GM21367 (cell line): Measurements from ENCODE around the gene FRAS1.
"Not testable (repeated sequence)": the region's sequence is repeated elsewhere in the genome, so short reads cannot be mapped to it uniquely, and the experiment has no call there.

Source experiments
- ATAC-seq: cut with Tn5 transposase; IDR thresholded peaks from one replicate; pipeline ENCODE4 v1.9.1; 2021; ENCODE audit not compliant: unreplicated experiment

FRAS1 gene, protein sequence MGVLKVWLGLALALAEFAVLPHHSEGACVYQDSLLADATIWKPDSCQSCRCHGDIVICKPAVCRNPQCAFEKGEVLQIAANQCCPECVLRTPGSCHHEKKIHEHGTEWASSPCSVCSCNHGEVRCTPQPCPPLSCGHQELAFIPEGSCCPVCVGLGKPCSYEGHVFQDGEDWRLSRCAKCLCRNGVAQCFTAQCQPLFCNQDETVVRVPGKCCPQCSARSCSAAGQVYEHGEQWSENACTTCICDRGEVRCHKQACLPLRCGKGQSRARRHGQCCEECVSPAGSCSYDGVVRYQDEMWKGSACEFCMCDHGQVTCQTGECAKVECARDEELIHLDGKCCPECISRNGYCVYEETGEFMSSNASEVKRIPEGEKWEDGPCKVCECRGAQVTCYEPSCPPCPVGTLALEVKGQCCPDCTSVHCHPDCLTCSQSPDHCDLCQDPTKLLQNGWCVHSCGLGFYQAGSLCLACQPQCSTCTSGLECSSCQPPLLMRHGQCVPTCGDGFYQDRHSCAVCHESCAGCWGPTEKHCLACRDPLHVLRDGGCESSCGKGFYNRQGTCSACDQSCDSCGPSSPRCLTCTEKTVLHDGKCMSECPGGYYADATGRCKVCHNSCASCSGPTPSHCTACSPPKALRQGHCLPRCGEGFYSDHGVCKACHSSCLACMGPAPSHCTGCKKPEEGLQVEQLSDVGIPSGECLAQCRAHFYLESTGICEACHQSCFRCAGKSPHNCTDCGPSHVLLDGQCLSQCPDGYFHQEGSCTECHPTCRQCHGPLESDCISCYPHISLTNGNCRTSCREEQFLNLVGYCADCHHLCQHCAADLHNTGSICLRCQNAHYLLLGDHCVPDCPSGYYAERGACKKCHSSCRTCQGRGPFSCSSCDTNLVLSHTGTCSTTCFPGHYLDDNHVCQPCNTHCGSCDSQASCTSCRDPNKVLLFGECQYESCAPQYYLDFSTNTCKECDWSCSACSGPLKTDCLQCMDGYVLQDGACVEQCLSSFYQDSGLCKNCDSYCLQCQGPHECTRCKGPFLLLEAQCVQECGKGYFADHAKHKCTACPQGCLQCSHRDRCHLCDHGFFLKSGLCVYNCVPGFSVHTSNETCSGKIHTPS (N-terminal part only)

DNA sequence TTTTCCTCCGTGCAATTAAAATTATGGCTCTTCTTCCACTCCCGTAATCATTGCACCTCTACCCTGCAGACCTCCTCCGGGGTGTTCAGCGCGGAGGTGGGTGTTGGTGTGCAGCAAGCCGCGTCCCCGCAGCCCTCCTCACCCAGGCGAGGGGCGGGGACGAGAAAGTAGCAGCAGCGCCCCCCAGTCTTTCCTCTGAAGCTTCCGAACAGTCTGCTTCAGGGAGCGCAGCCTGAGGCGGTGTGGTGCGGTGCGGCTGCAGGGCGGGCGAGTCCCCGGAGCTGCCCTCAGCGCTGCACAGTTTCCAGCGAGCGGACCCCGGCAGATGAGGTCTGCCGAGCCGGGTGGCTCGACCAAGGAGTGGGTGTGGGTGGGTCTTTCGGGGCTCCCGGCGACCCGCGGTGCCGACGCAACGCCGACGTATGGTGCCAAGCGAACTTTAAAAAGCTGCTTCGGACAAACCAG, at the start of gene FRAS1:
Gene FRAS1, plus strand, starts transcription at position 189 of the 465 bp plus-strand sequence. CDS start 687 bp downstream, outside the sequence.
- ATAC-seq = no peak

DNA sequence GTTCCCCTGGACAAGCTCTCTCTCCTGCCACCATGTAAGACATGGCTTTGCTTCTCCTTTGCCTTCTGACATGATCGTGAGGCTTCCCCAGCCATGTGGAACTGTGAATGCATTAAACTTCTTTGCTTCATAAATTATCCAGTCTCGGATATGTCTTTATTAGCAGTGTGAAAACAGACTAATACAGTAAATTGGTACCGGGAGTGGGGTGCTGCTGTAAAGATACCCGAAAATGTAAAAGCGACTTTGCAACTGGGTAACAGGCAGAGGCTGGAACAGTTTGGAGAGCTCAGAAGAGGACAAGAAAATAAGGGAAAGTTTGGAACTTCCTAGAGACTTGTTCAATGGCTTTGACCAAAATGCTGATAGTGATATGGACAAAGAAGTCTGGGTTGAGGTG, 46.1 kb upstream of the FRAS1 start:
- not testable (repeated sequence) for ATAC-seq

DNA sequence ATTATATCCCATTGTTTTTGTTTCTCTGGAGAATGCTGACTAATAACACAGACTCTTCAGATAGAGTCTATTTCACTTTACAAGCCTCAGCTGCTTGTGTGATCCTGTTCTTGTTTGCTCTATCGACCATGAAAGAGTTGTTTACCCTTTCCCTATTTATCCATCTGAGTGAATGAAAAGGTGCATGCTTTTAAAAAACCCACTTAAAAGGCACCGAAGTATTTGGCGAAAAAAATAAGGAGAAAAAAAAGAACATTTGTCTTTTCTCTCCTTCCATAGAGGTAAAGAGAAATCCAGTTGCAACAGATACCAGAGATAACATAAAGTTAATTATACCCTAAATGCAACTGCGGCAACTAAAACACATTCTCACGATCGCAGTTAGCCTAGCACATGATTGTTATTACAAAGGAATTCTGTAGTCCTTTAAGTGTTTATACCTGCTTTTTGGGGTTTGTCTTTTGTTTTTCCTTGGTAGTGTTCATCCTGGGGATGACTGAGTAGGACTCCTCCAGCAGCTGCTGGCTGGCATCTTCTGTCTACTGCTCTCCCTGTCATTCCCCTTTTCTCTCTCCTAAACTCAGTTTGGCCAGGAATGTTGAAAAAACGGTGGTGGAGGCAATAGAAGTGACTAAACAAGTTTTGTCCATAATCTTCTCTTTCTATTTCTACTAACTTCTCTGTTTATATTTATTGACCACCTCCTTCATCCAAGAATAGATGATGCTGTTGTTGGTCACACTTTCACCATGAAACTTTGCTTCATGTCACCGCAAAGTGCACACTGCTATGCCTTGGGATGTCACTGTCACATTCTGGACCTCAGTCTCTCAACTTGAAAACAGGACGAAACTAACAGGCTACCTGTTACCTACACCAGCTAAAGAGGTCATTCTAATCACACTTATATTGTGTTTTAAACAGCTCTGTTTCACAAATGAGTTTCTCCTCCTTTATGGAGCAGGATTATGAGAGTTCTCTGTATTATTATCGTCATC, 41.9 kb upstream of the FRAS1 start:
- no peak for ATAC-seq

DNA sequence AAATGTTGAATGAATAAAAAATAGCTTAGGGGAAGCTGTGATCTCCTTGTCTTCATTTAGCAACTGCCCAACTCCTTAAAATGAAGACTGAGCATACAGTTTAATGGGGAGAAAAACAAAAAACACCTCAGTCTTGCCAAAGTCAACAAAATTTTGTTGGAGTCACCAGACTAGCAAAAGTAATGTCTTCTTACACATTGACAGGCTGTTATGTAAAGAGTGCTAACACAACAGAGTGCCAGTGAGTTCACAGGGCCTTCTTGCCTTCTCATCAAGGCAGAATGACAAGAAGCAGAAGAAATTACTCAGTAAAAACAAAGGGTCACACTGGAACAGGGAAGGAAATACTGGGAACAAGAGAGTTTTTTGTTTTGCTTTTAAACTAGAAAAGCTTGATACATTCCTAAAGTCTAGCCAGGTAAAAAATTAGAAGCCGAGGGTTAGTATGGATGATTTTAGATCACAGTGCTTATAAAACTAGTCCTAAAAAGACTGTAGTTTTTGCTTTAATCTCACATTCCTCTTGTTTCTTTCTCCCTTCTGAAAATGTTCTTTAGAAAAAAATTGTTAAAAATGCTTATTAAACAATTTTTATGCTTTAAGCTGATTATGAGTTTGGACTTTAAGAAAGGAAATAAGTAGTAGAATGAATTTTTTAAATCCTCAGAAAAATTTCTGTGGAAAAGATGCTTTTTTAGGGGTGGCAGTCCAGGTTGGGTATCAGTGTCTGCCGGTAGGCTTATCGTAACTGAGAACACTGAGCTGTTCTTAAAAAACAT, 38.7 kb upstream of the FRAS1 start:
- ATAC-seq = no peak

DNA sequence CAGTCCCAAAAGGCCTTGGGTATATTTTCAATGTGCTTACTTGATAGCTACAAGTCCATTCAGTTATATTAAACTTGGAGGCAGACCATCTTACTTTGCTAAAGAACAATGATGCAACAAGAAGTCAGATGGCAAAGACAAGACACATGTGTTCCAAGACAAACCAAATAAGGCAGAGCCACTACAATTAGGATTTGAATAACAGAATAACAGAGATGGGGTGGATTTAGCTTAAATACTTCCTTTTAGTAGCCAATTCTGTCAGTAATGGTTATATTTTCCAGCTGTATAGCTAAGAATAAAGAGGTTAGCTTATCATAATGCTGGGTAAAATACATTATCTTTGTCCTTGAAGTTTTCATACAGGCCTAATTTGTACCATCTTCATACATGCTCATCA, 37.7 kb upstream of the FRAS1 start:
- ATAC-seq = no peak

DNA sequence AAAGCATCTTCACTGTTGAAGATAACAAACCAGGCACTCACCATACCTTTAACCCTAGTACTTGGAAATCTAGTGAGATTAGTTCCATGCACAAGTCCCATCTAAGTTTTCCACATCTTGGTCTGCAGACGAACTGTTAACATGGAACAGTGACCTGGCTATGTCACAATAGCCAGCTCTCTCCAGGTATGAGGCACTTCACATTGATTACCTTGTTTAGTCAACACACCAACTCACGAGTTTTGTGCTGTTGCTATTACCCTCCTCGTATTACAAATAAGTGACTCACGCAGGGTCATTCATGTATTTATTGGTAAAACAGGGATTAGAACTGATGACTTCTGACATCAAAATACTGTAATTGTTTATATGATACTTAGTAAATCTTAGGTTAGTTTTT, 36.4 kb upstream of the FRAS1 start:
- ATAC-seq = no peak

DNA sequence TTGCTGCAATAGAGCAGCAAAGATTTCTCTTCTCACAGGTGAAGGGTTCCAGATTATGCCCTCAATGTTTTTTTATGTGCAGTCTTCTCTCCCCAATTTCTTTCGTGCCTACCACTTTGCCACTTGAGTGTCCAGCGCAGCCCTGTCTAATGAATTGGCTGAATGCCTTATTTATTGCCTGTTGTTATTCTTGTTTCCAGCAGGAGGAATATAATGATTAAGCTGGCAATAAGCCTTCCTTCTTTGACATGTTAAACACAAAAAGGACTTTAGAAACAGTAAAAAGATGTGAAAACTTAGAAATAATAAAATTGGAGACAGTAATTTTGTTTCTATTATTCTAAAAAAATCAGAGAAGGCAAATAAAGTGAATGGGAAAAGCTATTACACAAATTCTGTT, 34.6 kb upstream of the FRAS1 start:
- no peak for ATAC-seq

DNA sequence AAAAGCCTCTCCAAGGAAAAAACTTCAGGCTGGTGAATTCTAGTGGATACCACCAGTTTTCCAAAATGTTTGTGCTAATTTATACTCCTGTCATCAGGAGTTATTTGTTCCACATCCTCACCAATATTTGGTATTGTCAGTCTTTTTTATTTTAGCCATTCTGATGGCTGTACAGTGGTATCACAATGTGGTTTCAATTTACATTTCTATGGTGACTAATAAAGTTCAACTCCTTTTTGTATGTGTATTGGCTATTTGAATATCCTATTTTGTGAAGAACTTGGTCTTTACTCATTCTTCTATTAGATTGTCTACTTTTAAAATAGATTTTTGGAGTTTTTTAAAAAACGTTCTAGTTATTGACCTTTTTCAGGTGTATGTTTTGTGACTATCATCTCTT, 33.0 kb upstream of the FRAS1 start:
- no peak for ATAC-seq

DNA sequence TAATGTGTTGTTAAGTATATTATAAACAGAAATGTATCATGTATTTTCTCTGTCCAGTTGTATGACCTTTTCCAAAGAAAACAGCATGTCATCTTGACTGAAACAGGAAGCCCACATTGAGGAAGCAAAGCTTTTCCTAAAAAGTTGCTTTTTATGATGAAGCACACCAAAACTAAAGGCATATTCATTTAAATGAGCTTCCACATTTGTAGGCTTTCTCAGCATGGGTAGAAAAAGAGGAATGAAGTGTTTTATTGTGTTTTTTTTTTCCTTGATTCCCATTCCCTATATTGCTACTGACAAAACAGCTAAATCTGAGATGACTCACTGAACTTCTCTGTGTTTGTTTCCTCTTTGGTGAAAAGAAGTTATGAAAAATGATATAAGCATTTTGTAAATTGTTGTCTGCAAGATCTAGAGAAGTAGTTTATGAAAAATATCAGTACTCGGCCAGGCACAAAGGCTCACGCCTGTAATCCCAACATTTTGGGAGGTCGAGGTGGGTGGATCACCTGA, 32.5 kb upstream of the FRAS1 start:
- no peak for ATAC-seq

DNA sequence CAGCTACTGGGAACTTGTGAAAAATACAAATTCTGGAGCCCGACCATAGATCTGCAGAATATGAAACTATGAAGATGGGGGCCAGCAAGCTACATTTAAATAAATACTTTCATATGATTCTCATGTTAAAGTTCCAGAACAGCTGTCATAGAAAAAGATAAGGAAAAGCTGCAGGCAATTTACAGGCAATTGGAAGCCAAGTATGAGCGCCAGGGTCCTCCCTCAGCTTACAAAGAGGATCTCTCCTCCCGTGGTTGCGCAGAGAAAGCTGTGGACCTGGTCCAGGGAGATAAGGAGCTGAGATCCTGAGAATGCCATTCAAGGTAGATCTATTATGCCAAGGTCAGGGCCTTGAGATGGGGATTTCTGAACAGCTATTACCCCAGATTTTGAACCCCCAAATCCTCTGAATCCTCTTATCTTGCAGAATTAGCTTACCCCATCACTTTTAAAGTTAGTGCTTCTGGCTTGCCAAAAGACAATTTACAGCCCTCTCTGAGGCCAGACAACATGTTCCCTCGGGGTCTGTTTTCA, 25.6 kb upstream of the FRAS1 start:
- no peak for ATAC-seq

DNA sequence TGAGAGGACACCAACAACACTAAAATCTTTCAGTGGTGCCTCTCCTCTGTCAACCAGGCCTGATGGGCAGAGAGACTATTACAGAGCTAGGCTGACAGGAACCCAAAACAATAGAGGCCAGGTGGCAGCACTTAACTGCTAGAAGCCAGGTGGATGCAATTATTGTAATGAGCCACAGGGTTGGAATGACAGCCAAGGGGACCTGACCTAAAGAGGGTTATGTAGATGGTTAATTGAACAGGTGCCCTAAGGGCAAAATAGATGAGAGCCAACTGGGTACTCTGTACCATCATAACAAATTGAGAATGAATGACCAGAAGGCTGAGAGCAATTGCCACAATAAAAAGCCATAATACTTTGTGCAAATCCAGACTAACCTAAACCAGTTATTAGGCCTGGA, 24.7 kb upstream of the FRAS1 start:
- no peak for ATAC-seq

DNA sequence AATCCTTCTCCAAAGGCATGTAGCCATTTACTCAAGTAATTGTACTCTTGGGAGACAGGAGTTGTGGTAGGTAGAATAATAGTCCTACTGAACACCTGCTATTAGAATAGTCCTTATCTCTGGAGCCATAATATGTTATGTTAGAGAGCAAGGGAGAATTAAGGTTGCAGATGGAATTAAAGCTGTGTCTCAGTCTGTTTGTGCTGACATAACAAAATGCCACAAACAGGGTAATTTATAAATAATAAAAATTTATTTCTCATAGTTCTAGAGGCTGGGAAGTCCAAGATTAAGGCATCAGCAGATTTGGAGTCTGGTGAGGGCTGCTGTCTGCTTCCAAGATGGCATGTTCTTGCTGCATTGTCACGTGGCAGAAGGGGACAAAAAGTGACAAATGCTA, 24.2 kb upstream of the FRAS1 start:
- ATAC-seq = no peak

DNA sequence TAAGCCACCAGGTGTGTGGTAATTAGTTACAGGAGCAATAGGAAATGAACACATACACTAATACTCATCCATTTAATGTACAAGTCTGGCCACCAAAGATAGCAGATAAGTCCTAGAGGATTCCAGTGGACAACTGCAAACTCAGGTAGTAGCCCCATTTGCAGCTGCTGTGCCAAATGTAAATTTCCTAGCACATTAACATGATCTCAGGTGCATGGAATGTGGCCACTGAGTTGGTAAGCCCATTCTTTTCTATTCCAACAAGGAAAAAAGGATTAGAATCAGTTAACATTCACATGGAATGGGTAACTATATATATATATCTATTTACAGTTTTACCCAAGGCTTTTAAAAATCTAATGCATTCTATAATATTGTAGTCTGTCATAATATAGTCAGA, 23.3 kb upstream of the FRAS1 start:
- no peak for ATAC-seq

DNA sequence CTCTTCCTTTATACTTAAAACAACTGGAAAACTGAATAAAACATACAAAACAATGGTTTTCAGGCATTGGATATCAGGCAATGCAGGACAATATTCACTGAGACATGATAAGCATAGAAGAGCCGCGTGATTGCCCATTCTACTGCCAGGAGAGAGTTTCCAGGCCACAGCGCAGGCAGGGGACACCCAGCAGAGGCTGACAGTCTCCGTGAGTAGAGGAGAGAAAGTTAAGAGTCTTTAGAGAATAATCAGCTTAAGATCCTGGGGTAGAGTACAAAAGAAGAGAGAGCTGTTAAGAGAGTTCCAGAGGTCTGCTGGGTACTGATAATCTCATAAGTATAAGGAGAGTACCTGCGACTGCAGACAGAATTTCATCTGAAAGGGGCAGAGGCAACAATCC, 18.4 kb upstream of the FRAS1 start:
- no peak for ATAC-seq

DNA sequence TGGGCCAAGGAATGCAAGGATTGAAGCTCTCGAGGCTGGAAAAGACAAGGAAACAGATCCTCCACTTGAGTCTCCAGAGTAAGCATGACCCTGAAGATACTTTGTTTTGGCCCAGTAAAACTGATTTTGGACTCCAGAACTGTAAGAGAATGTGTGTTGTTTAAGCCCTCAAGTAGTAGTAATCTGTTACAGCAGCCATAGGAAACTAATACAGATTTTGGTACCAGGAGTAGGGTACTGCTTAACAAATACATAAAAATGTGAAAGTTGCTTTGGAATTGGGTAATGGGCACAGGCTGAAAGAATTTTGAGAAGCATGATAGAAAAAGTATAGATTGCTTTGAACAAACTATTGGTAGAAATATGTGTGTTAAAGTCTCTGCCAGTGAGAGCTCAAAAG, 17.4 kb upstream of the FRAS1 start:
- no peak for ATAC-seq

DNA sequence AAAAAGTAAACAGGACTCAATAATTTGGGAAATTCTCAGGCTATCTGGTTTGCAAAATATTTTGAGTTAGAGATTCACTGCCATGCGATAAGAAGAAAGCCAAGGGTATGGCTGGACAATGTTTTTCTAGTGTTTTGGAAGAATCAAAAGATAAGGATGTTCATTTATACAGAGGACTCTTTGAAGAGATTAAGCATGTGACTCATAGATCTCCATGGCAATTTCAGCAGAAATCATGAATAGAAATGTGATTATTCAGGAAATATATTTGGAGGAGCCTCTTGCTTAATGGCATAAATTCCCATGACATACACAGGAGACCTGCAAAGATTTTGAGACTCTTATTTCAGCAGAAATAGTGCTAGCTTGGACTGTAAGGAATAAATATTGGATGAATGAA, 16.7 kb upstream of the FRAS1 start:
- no peak for ATAC-seq

DNA sequence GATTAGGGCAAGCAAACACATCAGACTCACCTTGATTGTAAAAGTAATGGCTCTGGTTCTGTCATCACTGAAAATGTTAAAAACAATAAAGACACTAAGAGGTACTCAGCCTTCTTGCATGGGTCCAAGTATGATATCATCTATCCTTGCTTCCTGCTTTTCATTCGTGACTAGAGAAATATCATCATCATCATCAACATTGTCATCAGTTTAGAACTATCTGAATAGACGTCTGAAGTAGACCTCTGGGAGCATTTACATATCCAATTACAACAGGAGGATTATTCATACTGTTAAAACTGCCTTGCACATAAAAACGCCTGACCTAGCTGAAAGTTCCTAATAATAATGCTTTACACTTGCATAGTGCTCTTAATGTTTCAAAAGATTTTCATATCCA, 9.8 kb upstream of the FRAS1 start:
- ATAC-seq = no peak

DNA sequence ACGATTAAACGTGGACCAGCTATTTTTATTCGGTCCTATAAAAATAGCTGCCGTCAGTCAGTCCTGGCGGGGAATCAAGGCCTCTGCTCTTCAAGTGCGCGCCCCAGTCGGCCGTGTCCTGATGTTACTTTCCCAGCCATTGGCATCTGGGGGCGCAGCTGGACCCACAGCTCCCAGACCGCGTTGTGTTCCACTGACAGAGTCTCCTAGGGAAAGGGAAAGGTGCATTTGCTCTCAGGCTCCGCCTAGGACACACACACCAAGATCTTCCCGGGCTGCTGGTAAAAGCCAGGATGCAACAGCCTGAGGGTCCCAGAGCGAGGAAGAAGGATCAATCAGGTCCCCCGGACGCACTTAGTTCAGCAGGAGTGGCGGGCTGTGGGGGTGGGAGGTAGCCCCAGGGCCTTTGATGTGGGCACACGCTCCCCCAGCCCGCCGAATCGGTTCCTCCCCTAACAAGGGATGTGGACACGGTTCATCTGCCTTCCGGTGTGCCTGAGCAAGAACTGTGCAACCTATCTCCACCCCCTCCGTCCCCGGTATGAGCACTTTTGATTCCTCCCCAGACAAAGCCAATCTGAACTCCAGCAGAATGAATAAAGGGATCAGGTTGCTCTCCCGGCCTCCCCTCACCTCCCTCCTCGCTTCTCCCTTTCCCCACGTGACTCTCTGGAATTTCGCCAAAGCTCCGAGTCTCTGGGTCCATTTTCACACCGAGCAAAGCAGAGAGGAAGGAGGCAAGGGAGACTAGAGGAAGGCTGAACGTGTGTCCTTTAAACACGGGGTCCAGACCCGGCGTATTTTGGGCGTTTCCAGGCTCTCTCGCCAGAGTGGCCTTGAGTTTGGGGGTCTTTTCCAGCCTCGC, 626 bp upstream of the FRAS1 start:
- peak; percentile 74 for ATAC-seq
